ENCODE measurements around the gene ADGRG4. TPM values are rescaled to one million over a fixed set of nuclear protein-coding genes. Genes with fewer than 3 reads are reported as not detected.

The ADGRG4 gene
- polyA plus RNA-seq, 1 donor from 2014 or later: not detected

GRCh38 chrX:136303041-136303440 is 2.3 kb downstream of the ADGRG4 start:
- H3K36me3 ChIP-seq (ENCODE audit: insufficient read depth, low read length): no peaks in the 10 kb centered on the region
- no peaks in the 10 kb centered on the region for H3K79me2 ChIP-seq (replicated peaks; ENCODE audit: insufficient read depth, low read length)
- no peaks in the 10 kb centered on the region for H3K9me2 ChIP-seq (ENCODE audit: insufficient read depth, low read length)
- H3K27me3 ChIP-seq (ENCODE audit: insufficient read depth, low read depth, low read length): no peaks in the 10 kb centered on the region
- H3K4me2 ChIP-seq (ENCODE audit: low read length): no peak overlapping the region
- H3F3A ChIP-seq (ENCODE audit: insufficient read depth, low read length, poor library complexity, severe bottlenecking): no peaks in the 10 kb centered on the region
- H3K9me3 ChIP-seq (ENCODE audit: low read length): no peaks in the 10 kb centered on the region
- no peak overlapping the region for H3K9ac ChIP-seq (ENCODE audit: low read length)
- H3K4me3 ChIP-seq (ENCODE audit: low read length): no peak overlapping the region
- no peak overlapping the region for H3K27ac ChIP-seq (ENCODE audit: low read length)
- H4K20me1 ChIP-seq (ENCODE audit: insufficient read depth): no peaks in the 10 kb centered on the region
- TF ChIP-seq RAD21 (conservative IDR thresholded peaks at IDR 0.05): no peak
- no peak for TF ChIP-seq TAF1 (IDR thresholded peaks at IDR 0.05; ENCODE audit: low read depth)
- TF ChIP-seq, protein P1, sequence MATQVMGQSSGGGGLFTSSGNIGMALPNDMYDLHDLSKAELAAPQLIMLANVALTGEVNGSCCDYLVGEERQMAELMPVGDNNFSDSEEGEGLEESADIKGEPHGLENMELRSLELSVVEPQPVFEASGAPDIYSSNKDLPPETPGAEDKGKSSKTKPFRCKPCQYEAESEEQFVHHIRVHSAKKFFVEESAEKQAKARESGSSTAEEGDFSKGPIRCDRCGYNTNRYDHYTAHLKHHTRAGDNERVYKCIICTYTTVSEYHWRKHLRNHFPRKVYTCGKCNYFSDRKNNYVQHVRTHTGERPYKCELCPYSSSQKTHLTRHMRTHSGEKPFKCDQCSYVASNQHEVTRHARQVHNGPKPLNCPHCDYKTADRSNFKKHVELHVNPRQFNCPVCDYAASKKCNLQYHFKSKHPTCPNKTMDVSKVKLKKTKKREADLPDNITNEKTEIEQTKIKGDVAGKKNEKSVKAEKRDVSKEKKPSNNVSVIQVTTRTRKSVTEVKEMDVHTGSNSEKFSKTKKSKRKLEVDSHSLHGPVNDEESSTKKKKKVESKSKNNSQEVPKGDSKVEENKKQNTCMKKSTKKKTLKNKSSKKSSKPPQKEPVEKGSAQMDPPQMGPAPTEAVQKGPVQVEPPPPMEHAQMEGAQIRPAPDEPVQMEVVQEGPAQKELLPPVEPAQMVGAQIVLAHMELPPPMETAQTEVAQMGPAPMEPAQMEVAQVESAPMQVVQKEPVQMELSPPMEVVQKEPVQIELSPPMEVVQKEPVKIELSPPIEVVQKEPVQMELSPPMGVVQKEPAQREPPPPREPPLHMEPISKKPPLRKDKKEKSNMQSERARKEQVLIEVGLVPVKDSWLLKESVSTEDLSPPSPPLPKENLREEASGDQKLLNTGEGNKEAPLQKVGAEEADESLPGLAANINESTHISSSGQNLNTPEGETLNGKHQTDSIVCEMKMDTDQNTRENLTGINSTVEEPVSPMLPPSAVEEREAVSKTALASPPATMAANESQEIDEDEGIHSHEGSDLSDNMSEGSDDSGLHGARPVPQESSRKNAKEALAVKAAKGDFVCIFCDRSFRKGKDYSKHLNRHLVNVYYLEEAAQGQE (IDR thresholded peaks at IDR 0.05; ENCODE audit: borderline replicate concordance): no peak
- no peak for TF ChIP-seq SMC3 (conservative IDR thresholded peaks at IDR 0.05; ENCODE audit: poor library complexity)
- TF ChIP-seq CTCF (IDR thresholded peaks at IDR 0.05; ENCODE audit: poor library complexity, severe bottlenecking): no peak
- TF ChIP-seq POLR2AphosphoS5 (IDR thresholded peaks at IDR 0.05): no peak
- TF ChIP-seq MXI1 (conservative IDR thresholded peaks at IDR 0.05; ENCODE audit: poor library complexity, severe bottlenecking): no peak
- no peak for TF ChIP-seq EP300 (conservative IDR thresholded peaks at IDR 0.05; ENCODE audit: poor library complexity, severe bottlenecking)
- no peak overlapping the region for H2AFZ ChIP-seq (ENCODE audit: low read depth, low read length)

- Histone ChIP-seq H3K4me2 (ENCODE audit: low read length) (no peak overlapping the region), H2AFZ (ENCODE audit: low read depth, low read length) (no peak overlapping the region), H3K36me3 (ENCODE audit: insufficient read depth, low read length) (no peaks in the 10 kb centered on the region), H3K4me3 (ENCODE audit: low read length) (no peak overlapping the region), H4K20me1 (ENCODE audit: insufficient read depth) (no peaks in the 10 kb centered on the region), H3K9me3 (ENCODE audit: low read length) (no peaks in the 10 kb centered on the region), H3K9ac (ENCODE audit: low read length) (no peak overlapping the region), H3F3A (ENCODE audit: insufficient read depth, low read length, poor library complexity, severe bottlenecking) (no peaks in the 10 kb centered on the region), H3K79me2 (replicated peaks; ENCODE audit: insufficient read depth, low read length) (no peaks in the 10 kb centered on the region), H3K9me2 (ENCODE audit: insufficient read depth, low read length) (no peaks in the 10 kb centered on the region), H3K27me3 (ENCODE audit: insufficient read depth, low read depth, low read length) (no peaks in the 10 kb centered on the region), H3K27ac (ENCODE audit: low read length) (no peak overlapping the region)
- TF ChIP-seq EP300 (conservative IDR thresholded peaks at IDR 0.05; ENCODE audit: poor library complexity, severe bottlenecking): no peak
- no peak for TF ChIP-seq EZH2 (IDR thresholded peaks at IDR 0.05; ENCODE audit: borderline replicate concordance, insufficient read depth, low read length, poor library complexity, severe bottlenecking)
- no peak for TF ChIP-seq RAD21 (conservative IDR thresholded peaks at IDR 0.05)
- no peak for TF ChIP-seq POLR2AphosphoS5 (IDR thresholded peaks at IDR 0.05)
- TF ChIP-seq TAF1 (IDR thresholded peaks at IDR 0.05; ENCODE audit: low read depth): no peak
- no peak for TF ChIP-seq SMC3 (conservative IDR thresholded peaks at IDR 0.05; ENCODE audit: poor library complexity)
- TF ChIP-seq CTCF (IDR thresholded peaks at IDR 0.05; ENCODE audit: poor library complexity, severe bottlenecking): no peak
- no peak for TF ChIP-seq MXI1 (conservative IDR thresholded peaks at IDR 0.05; ENCODE audit: poor library complexity, severe bottlenecking)
- TF ChIP-seq, protein P1 (IDR thresholded peaks at IDR 0.05; ENCODE audit: borderline replicate concordance): no peak
Measured at GRCh38 chrX:136304493-136304892, 3.7 kb downstream of the ADGRG4 start.
